IPS-18a (cell line): Measurements from ENCODE around the gene PPP2R5B.
"Not testable (repeated sequence)": the region's sequence is repeated elsewhere in the genome, so short reads cannot be mapped to it uniquely, and the experiment has no call there.

Experiments
- H3K27ac ChIP-seq: one replicate; pipeline ENCODE4 v1.5.1; 2013; ENCODE audit warnings: low read length
- H3K27me3 ChIP-seq: one replicate; pipeline ENCODE4 v1.6.1; 2013; ENCODE audit warnings: mild to moderate bottlenecking, low read length; ENCODE audit not compliant: control insufficient read depth, insufficient read depth
- H3K36me3 ChIP-seq: one replicate; pipeline ENCODE4 v1.6.1; 2013; ENCODE audit warnings: low read depth, low read length; ENCODE audit not compliant: control insufficient read depth
- H3K4me1 ChIP-seq: one replicate; pipeline ENCODE4 v1.6.1; 2013; ENCODE audit warnings: low read depth, low read length; ENCODE audit not compliant: control insufficient read depth
- H3K4me3 ChIP-seq: one replicate; pipeline ENCODE4 v1.5.1; 2013; ENCODE audit warnings: low read length
- H3K9ac ChIP-seq: one replicate; pipeline ENCODE4 v1.6.1; 2013; ENCODE audit warnings: mild to moderate bottlenecking, low read length, moderate library complexity
- H3K9me3 ChIP-seq: one replicate; pipeline ENCODE4 v1.6.1; 2013; ENCODE audit warnings: low read depth, low read length; ENCODE audit not compliant: control insufficient read depth

The PPP2R5B gene

DNA sequence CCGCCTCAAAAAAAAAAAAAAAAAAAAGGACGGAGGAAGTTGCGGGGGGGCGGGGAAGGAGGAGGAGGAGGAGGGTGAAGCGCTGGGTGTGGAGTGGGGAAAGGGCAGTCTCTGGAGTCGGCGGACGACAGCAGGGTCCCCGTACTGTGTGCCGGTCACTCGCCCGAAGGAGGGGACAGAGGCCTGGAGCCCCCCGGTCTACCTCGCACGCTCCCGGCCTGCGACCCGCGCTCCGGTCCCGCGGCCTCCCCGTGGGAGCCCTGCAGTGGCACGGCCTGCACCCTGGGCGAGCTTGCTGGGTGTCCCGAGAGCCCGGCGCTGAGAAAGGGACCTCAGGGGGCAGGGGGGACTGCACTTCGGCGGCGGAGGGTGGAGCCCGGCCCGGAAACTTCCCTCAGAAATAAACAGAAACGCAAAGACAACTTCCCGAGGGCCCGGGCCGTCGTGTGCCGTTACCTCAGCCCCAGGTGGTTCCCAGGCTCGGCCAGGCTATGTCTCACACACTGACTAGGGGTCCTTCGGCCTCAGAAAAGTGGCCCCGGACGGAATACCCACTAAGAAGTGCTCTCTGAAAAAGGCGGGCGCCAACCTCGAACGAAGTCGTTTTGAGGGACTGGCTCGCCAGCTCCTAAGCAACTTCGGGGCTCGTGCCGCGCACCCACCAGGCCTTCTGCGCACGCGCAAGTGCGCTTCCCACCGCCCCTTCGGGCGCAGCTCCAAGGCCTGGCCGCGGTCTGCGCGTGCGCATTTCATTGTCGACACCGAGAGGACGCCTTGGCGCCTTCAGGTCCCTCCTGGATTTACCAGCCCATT, 47.1 kb downstream of the PPP2R5B start, which contains the start of gene MAJIN:
TSS of gene MAJIN (minus strand) at position 688 of the 813 bp plus-strand sequence. CDS start 12,703 bp downstream, outside the sequence.
- H3K27ac ChIP-seq = no peak within 1 kb of the TSS
- no peaks in the 10 kb centered on the region for H3K4me1 ChIP-seq
- no peaks in the 10 kb centered on the region for H3K27me3 ChIP-seq
- no peak within 1 kb of the TSS for H3K4me3 ChIP-seq
- H3K36me3 ChIP-seq = no peaks in the 10 kb centered on the region
- H3K9ac ChIP-seq = no peak within 1 kb of the TSS
- no peaks in the 10 kb centered on the region for H3K9me3 ChIP-seq

DNA sequence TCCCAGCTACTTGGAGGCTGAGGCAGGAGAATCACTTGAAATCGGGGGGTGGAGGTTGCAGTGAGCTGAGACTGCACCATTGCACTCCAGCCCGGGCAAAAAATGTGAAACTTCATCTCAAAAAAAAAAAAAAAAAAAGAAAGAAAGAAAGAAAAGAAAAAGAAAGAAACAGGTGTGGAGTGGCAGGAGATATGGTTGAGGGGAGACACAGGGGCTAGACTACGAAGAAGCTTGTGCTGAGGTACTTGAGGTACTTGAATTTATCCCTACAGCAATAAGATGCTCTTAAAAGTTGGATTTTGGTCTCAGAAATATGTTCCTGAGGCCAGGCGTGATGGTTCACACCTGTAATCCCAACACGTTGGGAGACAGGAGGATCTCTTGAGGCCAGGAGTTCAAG, 49.6 kb downstream of the PPP2R5B start:
- Histone ChIP-seq H3K4me1 (no peaks in the 10 kb centered on the region), H3K9ac (no peak overlapping the region), H3K27ac (no peak overlapping the region), H3K27me3 (no peaks in the 10 kb centered on the region), H3K9me3 (no peaks in the 10 kb centered on the region), H3K36me3 (no peaks in the 10 kb centered on the region), H3K4me3 (no peak overlapping the region)

DNA sequence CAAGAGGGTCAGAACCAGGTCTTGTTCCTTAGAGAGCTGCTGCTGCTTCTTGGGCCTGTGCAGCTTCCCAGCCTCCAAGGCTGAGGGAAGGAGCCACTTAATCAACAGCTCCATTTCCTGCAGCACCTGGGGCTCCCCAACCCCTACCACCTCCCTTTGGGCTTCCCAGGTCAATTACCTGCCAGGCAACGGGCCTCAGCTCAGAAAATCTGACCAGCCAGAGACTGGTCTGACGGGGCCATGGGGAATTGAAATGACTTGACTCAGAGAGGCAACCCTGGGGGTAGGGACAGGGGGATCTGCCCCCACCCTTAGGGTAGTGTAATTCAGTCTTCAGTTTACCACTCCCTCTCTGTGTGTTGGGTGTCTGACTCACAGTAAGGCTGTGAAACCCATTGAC, 52.2 kb downstream of the PPP2R5B start:
- Histone ChIP-seq H3K4me3 (no peak overlapping the region), H3K27ac (no peak overlapping the region), H3K36me3 (no peaks in the 10 kb centered on the region), H3K27me3 (no peaks in the 10 kb centered on the region), H3K9ac (no peak overlapping the region), H3K4me1 (no peaks in the 10 kb centered on the region), H3K9me3 (no peaks in the 10 kb centered on the region)

DNA sequence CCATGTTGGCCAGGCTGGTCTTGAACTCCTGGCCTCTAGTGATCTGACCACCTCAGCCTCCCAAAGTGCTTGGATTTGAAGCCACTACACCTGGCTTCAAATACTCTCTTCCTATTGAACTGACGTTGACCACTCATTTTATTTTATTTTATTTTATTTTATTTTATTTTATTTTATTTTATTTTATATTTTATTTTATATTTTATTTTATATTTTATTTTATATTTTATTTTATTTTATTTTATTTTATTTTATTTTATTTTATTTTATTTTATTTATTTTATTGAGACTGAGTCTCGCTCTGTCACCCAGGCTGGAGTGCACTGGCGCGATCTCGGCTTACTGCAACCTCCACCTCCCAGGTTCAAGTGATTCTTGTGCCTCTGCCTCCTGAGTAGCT, 58.9 kb downstream of the PPP2R5B start:
- H3K4me1 ChIP-seq, H3K9ac ChIP-seq, H3K36me3 ChIP-seq, H3K4me3 ChIP-seq, H3K9me3 ChIP-seq, H3K27me3 ChIP-seq, H3K27ac ChIP-seq: not testable (repeated sequence)
